SK-N-SH treated with all-trans-retinoic acid at 6 μM for 48 hours (cell line): Measurements from ENCODE around the gene NEDD4.
A peak's percentile ranks its signal among the peaks of the same experiment; 100 is the strongest.
"Not testable (repeated sequence)": the region's sequence is repeated elsewhere in the genome, so short reads cannot be mapped to it uniquely, and the experiment has no call there.

Experiments used
- ATAC-seq: fragments of 200-7000 bp; cut with Tn5 transposase; 3 replicates; pipeline ENCODE4 v1.9.1; 2020; ENCODE audit warnings: mild to moderate bottlenecking, moderate library complexity
- ARNTL ChIP-seq: fragments of 450-650 bp; formaldehyde crosslinking; IDR thresholded peaks from 2 replicates; pipeline ENCODE4 v1.5.0; 2020; ENCODE audit warnings: low read depth, mild to moderate bottlenecking, moderate library complexity, borderline replicate concordance
- CSDC2 ChIP-seq: fragments of 250-450 bp; sonication (Bioruptor Pico); IDR thresholded peaks from 2 replicates; pipeline ENCODE4 v1.5.0; 2020; ENCODE audit warnings: mild to moderate bottlenecking, moderate library complexity
- ESRRG ChIP-seq: fragments of 250-450 bp; sonication (Bioruptor Pico); IDR thresholded peaks from 2 replicates; pipeline ENCODE4 v1.6.1; 2021; ENCODE audit warnings: mild to moderate bottlenecking
- GLIS3 ChIP-seq: fragments of 250-450 bp; sonication (Bioruptor Pico); IDR thresholded peaks from 2 replicates; pipeline ENCODE4 v1.5.0; 2020; ENCODE audit warnings: mild to moderate bottlenecking, moderate library complexity
- ISL1 ChIP-seq: fragments of 250-450 bp; sonication (Bioruptor Pico); IDR thresholded peaks from 2 replicates; pipeline ENCODE4 v2.1.2; 2022; ENCODE audit warnings: mild to moderate bottlenecking, moderate library complexity
- OSR1 ChIP-seq: fragments of 250-450 bp; sonication (Bioruptor Pico); IDR thresholded peaks from 2 replicates; pipeline ENCODE4 v1.8.0; 2022; ENCODE audit warnings: moderate library complexity, mild to moderate bottlenecking, inconsistent platforms
- PATZ1 ChIP-seq: fragments of 250-450 bp; sonication (Bioruptor Pico); IDR thresholded peaks from 2 replicates; pipeline ENCODE4 v1.8.0; 2020; ENCODE audit warnings: mild to moderate bottlenecking, moderate library complexity, borderline replicate concordance
- POU6F1 ChIP-seq: fragments of 250-450 bp; sonication (Bioruptor Pico); IDR thresholded peaks from 2 replicates; pipeline ENCODE4 v1.8.0; 2021; ENCODE audit warnings: low read depth, mild to moderate bottlenecking, moderate library complexity, borderline replicate concordance
- PPARA ChIP-seq: fragments of 250-450 bp; sonication (Bioruptor Pico); IDR thresholded peaks from 2 replicates; pipeline ENCODE4 v1.5.0; 2020; ENCODE audit warnings: mild to moderate bottlenecking, borderline replicate concordance
- RARB ChIP-seq: fragments of 250-450 bp; sonication (Bioruptor Pico); IDR thresholded peaks from 2 replicates; pipeline ENCODE4 v1.8.0; 2021; ENCODE audit warnings: mild to moderate bottlenecking, moderate library complexity
- SNAI2 ChIP-seq: fragments of 250-450 bp; sonication (Bioruptor Pico); IDR thresholded peaks from 2 replicates; pipeline ENCODE4 v1.5.0; 2020; ENCODE audit warnings: mild to moderate bottlenecking, moderate library complexity
- TCF4 ChIP-seq: fragments of 250-450 bp; sonication (Bioruptor Pico); IDR thresholded peaks from 2 replicates; pipeline ENCODE4 v1.8.0; 2021; ENCODE audit warnings: mild to moderate bottlenecking, moderate library complexity, borderline replicate concordance
- ZC3H10 ChIP-seq: fragments of 250-450 bp; sonication (Bioruptor Pico); IDR thresholded peaks from 2 replicates; pipeline ENCODE4 v1.5.1; 2021; ENCODE audit warnings: mild to moderate bottlenecking, moderate library complexity
- ZFP3 ChIP-seq: fragments of 250-450 bp; sonication (Bioruptor Pico); IDR thresholded peaks from 2 replicates; pipeline ENCODE4 v1.5.0; 2020; ENCODE audit warnings: mild to moderate bottlenecking, moderate library complexity
- ZNF70 ChIP-seq: fragments of 450-650 bp; formaldehyde crosslinking; IDR thresholded peaks from 2 replicates; pipeline ENCODE4 v1.5.0; 2020; ENCODE audit warnings: mild to moderate bottlenecking, moderate library complexity
- ZNF8 ChIP-seq: fragments of 450-650 bp; formaldehyde crosslinking; IDR thresholded peaks from 2 replicates; pipeline ENCODE4 v1.5.0; 2020; ENCODE audit warnings: mild to moderate bottlenecking, moderate library complexity
- TF ChIP-seq, protein P1 (sequence below): fragments of 250-450 bp; sonication (Bioruptor Pico); IDR thresholded peaks from 2 replicates; pipeline ENCODE4 v1.5.1; 2021; ENCODE audit warnings: mild to moderate bottlenecking, moderate library complexity
- TF ChIP-seq, protein P2 (sequence below): fragments of 250-450 bp; sonication (Bioruptor Pico); IDR thresholded peaks from 2 replicates; pipeline ENCODE4 v1.5.0; 2020; ENCODE audit warnings: mild to moderate bottlenecking, moderate library complexity

The NEDD4 gene

GRCh38 chr15:55959744-55960447 lies 33.5 kb downstream of the NEDD4 start:
- no peak for ATAC-seq
- TF ChIP-seq SNAI2 (CRISPR knock-in tag): no peak
- no peak for TF ChIP-seq CSDC2 (CRISPR knock-in tag)
- TF ChIP-seq ARNTL (CRISPR knock-in tag): no peak
- TF ChIP-seq RARB (CRISPR knock-in tag): no peak
- no peak for TF ChIP-seq ZNF8 (CRISPR knock-in tag)
- TF ChIP-seq ZC3H10: no peak
- TF ChIP-seq ISL1 (CRISPR knock-in tag): no peak
- TF ChIP-seq ESRRG (CRISPR knock-in tag): no peak
- TF ChIP-seq, protein P1, sequence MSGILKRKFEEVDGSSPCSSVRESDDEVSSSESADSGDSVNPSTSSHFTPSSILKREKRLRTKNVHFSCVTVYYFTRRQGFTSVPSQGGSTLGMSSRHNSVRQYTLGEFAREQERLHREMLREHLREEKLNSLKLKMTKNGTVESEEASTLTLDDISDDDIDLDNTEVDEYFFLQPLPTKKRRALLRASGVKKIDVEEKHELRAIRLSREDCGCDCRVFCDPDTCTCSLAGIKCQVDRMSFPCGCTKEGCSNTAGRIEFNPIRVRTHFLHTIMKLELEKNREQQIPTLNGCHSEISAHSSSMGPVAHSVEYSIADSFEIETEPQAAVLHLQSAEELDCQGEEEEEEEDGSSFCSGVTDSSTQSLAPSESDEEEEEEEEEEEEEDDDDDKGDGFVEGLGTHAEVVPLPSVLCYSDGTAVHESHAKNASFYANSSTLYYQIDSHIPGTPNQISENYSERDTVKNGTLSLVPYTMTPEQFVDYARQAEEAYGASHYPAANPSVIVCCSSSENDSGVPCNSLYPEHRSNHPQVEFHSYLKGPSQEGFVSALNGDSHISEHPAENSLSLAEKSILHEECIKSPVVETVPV: no peak
- no peak for TF ChIP-seq ZFP3 (CRISPR knock-in tag)
- TF ChIP-seq, protein P2, sequence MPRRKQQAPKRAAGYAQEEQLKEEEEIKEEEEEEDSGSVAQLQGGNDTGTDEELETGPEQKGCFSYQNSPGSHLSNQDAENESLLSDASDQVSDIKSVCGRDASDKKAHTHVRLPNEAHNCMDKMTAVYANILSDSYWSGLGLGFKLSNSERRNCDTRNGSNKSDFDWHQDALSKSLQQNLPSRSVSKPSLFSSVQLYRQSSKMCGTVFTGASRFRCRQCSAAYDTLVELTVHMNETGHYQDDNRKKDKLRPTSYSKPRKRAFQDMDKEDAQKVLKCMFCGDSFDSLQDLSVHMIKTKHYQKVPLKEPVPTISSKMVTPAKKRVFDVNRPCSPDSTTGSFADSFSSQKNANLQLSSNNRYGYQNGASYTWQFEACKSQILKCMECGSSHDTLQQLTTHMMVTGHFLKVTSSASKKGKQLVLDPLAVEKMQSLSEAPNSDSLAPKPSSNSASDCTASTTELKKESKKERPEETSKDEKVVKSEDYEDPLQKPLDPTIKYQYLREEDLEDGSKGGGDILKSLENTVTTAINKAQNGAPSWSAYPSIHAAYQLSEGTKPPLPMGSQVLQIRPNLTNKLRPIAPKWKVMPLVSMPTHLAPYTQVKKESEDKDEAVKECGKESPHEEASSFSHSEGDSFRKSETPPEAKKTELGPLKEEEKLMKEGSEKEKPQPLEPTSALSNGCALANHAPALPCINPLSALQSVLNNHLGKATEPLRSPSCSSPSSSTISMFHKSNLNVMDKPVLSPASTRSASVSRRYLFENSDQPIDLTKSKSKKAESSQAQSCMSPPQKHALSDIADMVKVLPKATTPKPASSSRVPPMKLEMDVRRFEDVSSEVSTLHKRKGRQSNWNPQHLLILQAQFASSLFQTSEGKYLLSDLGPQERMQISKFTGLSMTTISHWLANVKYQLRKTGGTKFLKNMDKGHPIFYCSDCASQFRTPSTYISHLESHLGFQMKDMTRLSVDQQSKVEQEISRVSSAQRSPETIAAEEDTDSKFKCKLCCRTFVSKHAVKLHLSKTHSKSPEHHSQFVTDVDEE: no peak
- TF ChIP-seq GLIS3: no peak

DNA sequence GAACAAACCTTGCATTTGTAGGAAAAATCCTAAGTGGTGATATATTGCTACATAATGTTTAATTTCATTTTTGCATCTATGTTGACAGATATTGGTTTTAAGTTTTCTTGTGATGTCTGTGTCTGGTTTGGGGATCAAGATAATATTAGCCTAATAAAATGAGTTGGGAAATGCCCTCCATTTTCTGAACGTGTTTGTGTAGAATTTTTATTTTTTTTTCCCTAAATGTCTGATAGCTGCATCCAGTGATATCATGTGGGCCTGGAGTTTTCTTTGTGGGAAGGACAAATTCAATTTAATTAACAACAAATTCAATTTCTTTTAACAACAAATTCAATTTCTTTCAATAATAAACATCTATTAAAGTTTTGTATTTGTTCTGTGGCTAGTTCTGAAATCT lies 35.1 kb downstream of the NEDD4 start:
- TF ChIP-seq ZNF70 (CRISPR knock-in tag): peak; percentile 68; the same call in 1 of the 2 replicates
- peak; percentile 54 for TF ChIP-seq TCF4
- TF ChIP-seq RARB (CRISPR knock-in tag): no peak

GRCh38 chr15:55954862-55955605 lies 38.4 kb downstream of the NEDD4 start:
- no peak for ATAC-seq

More for the DNA sequence above, 35.1 kb downstream of the NEDD4 start:
- ATAC-seq: no peak

GRCh38 chr15:55952501-55953274 lies 40.7 kb downstream of the NEDD4 start:
- ATAC-seq: not testable (repeated sequence)

More at GRCh38 chr15:55954862-55955605, 38.4 kb downstream of the NEDD4 start:
- TF ChIP-seq OSR1 (CRISPR knock-in tag): no peak
- no peak for TF ChIP-seq PPARA (CRISPR knock-in tag)
- TF ChIP-seq ZFP3 (CRISPR knock-in tag): no peak
- no peak for TF ChIP-seq ARNTL (CRISPR knock-in tag)

DNA sequence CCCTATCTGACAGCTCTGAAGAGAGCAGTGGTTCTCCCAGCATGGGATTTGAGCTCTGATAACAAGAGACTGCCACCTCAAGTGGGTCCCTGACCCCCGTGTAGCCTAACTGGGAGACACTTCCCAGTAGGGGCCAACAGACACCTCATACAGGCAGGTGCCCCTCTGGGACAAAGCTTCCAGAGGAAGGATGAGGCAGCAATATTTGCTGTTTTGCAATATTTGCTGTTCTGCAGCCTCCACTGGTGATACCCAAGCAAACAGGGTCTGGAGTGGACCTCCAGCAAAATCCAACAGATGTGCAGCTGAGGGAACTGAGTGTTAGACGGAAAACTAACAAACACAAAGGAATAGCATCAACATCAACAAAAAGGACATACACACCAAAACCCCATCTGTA lies 48.8 kb downstream of the NEDD4 start:
- ATAC-seq: not testable (repeated sequence)

- no peak for ATAC-seq
Measured at GRCh38 chr15:55942332-55942731, 51.1 kb downstream of the NEDD4 start.

More at GRCh38 chr15:55942332-55942731, 51.1 kb downstream of the NEDD4 start:
- TF ChIP-seq GLIS3 (no peak), PATZ1 (CRISPR knock-in tag) (no peak), ESRRG (CRISPR knock-in tag) (no peak), POU6F1 (CRISPR knock-in tag) (no peak), ZNF8 (CRISPR knock-in tag) (no peak), ARNTL (CRISPR knock-in tag) (no peak)
